Fibroblast of the aortic adventitia (primary cell): ENCODE measurements around the gene HIGD2A. TPM values are rescaled to one million over a fixed set of nuclear protein-coding genes. Genes with fewer than 3 reads are reported as not detected.

Source experiments
- DNase-seq: peaks from one replicate; pipeline ENCODE4 v3.0.0-alpha.2; 2010; ENCODE audit warnings: low read depth
- H3K4me3 ChIP-seq: 2 replicates; pipeline ENCODE4 v1.5.1; 2011; ENCODE audit warnings: low read depth, mild to moderate bottlenecking, control low read depth, low read length, moderate library complexity
- total RNA-seq: library from RNA; depleted of rRNA; stranded (reverse); fragments of >200 nt; gene quantifications from 2 replicates; pipeline ENCODE4 v1.2.3, GENCODE V29; 2012; ENCODE audit warnings: low replicate concordance
- TF ChIP-seq, protein P1 (sequence below): IDR thresholded peaks from 2 replicates; pipeline ENCODE4 v1.5.1; 2011; ENCODE audit warnings: mild to moderate bottlenecking, low read length, control low read depth, inconsistent platforms; ENCODE audit not compliant: insufficient read depth

HIGD2A gene
- total RNA-seq, 1 donor: 51.9 TPM

- H3K4me3 ChIP-seq: no peak overlapping the region
- DNase-seq: no peak
- TF ChIP-seq, protein P1, sequence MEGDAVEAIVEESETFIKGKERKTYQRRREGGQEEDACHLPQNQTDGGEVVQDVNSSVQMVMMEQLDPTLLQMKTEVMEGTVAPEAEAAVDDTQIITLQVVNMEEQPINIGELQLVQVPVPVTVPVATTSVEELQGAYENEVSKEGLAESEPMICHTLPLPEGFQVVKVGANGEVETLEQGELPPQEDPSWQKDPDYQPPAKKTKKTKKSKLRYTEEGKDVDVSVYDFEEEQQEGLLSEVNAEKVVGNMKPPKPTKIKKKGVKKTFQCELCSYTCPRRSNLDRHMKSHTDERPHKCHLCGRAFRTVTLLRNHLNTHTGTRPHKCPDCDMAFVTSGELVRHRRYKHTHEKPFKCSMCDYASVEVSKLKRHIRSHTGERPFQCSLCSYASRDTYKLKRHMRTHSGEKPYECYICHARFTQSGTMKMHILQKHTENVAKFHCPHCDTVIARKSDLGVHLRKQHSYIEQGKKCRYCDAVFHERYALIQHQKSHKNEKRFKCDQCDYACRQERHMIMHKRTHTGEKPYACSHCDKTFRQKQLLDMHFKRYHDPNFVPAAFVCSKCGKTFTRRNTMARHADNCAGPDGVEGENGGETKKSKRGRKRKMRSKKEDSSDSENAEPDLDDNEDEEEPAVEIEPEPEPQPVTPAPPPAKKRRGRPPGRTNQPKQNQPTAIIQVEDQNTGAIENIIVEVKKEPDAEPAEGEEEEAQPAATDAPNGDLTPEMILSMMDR: no peak
Measured at GRCh38 chr5:176394096-176394495, 5.5 kb downstream of the HIGD2A start.

DNA sequence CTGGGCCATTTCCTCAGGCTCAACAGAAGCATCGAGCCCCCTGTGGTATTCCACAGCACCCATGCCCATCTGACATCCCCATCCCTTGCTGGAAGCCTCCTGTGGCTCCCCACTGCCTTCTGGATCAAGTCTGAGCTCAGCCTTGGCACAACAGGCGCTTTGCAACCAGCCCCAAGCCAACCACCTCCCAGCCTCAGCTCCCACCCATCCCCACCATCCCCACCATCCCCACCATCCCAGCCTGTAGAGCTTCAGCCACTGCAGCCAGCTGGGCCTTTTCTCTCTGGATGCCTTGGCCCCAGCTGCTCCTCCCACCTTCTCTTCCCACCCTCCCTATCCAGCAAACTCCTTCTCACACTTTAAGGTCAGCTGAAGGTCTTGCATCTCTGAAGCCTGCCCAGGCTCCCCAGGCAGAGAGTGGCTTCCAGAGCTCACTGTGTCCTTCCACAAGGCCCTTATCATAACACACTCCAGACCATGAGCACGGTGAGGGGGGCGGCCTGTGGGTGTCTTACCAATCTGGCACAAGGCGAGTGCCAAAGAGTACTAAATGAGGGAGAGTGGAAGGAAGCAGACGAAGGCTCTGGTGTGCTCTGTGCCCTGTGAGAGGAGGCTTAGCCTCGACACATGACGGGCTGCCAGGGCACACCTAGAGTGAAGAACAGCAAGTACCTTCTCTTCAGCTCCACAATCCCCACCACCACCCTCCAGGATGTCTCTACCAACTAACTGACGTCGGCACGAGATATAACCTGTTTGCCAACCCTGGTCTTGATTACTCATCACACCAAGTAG lies 6.5 kb downstream of the HIGD2A start:
- DNase-seq: no peak
- H3K4me3 ChIP-seq: no peak overlapping the region
- TF ChIP-seq, protein P1: no peak

DNA sequence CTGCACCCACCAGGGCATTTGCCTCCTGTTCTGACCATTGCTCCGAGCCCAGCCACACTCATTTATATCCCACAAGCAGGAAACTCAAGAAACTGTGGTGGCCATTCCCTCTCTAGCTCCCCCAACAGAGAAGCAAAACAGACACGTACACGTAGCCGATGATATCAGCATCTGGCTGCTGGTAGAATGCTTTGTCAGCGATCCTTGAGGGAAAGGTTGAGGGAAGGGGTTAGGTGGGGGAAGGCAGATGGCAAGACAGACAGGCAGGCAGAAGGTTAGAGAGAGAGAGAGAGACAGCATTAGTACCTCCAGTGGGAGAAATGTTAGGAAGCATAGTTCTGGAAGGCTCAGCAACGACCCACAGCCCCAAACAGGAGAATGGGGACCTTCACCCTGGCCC lies 7.8 kb downstream of the HIGD2A start:
- TF ChIP-seq, protein P1: no peak
- H3K4me3 ChIP-seq: no peak overlapping the region
- no peak for DNase-seq

DNA sequence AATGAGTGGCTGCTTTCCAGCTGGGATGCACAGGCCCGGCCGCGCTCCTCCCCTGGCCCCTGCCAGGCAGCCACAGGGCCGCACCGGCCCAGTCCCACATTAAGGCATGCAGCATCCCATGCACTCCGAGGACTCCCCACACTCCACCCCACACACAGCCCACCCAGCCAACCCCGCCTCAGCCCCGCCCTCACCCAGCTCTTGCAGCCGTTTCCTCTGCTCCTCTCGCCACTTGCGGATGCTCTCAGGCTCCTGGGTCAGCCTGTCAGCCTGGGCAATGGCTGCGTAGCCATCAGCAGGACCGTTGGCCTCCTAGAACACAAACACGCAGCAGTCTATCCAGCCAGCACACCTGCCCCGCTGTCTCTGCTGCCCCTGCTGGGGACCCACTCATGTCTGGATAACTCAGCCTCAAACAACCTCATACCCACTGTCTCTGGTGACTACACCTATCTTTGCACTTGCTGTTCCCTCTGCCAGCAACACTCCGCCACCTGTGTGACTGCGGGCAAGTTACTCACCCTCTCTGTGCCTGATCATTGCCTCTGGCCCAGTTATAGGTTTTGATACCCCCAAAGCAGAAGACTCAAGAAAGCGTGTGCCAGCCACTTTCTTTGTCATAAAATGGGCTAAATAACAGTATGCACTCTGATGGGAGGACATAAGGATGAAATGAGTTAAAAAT lies 9.3 kb downstream of the HIGD2A start:
- DNase-seq: no peak
- H3K4me3 ChIP-seq: no peak overlapping the region
- TF ChIP-seq, protein P1: no peak

GRCh38 chr5:176400382-176401156 lies 12.0 kb downstream of the HIGD2A start:
- TF ChIP-seq, protein P1: no peak
- H3K4me3 ChIP-seq: no peak overlapping the region
- no peak for DNase-seq

- no peak for DNase-seq
- TF ChIP-seq, protein P1: no peak
- no peak overlapping the region for H3K4me3 ChIP-seq
Measured at GRCh38 chr5:176401281-176402205, 13.0 kb downstream of the HIGD2A start.
